HG03457 (cell line): ENCODE data around the gene FURIN.
"Not testable (repeated sequence)": the region's sequence is repeated elsewhere in the genome, so short reads cannot be mapped to it uniquely, and the experiment has no call there.

Source experiments
- ATAC-seq: cut with Tn5 transposase; IDR thresholded peaks from one replicate; pipeline ENCODE4 v1.9.1; 2021; ENCODE audit warnings: moderate number of reproducible peaks; ENCODE audit not compliant: unreplicated experiment

FURIN gene

GRCh38 chr15:90840954-90841353 is 27.4 kb upstream of the FURIN start:
- no peak for ATAC-seq

GRCh38 chr15:90844696-90845095 is 23.7 kb upstream of the FURIN start:
- ATAC-seq: no peak

- peak; percentile 51 for ATAC-seq
These were observed 23.0 kb upstream of the FURIN start for GRCh38 chr15:90845201-90845949.

GRCh38 chr15:90849424-90849823 is 19.0 kb upstream of the FURIN start:
- not testable (repeated sequence) for ATAC-seq

GRCh38 chr15:90851114-90851513 is 17.3 kb upstream of the FURIN start:
- ATAC-seq: no peak

- no peak for ATAC-seq
These were observed 16.4 kb upstream of the FURIN start for GRCh38 chr15:90851940-90852339.

- ATAC-seq: no peak
These were observed 13.2 kb upstream of the FURIN start for GRCh38 chr15:90855139-90855538.

GRCh38 chr15:90857337-90857736 is 11.1 kb upstream of the FURIN start:
- ATAC-seq: no peak

GRCh38 chr15:90857883-90858443 is 10.4 kb upstream of the FURIN start:
- ATAC-seq: no peak

- ATAC-seq: no peak
These were observed 8.9 kb upstream of the FURIN start for GRCh38 chr15:90859234-90860131.

GRCh38 chr15:90860450-90860849 is 7.9 kb upstream of the FURIN start:
- no peak for ATAC-seq

GRCh38 chr15:90860942-90861675 is 7.3 kb upstream of the FURIN start:
- ATAC-seq: no peak

GRCh38 chr15:90862487-90862886 is 5.9 kb upstream of the FURIN start:
- no peak for ATAC-seq

- no peak for ATAC-seq
These were observed 5.2 kb upstream of the FURIN start for GRCh38 chr15:90862964-90863778.

GRCh38 chr15:90863987-90864386 is 4.4 kb upstream of the FURIN start:
- no peak for ATAC-seq

GRCh38 chr15:90864507-90864906 is 3.9 kb upstream of the FURIN start:
- no peak for ATAC-seq

GRCh38 chr15:90865702-90866101 is 2.7 kb upstream of the FURIN start:
- ATAC-seq: no peak

- ATAC-seq: no peak
These were observed 2.1 kb upstream of the FURIN start for GRCh38 chr15:90866161-90866715.

- ATAC-seq: no peak
These were observed 1.6 kb upstream of the FURIN start for GRCh38 chr15:90866800-90867199.

GRCh38 chr15:90869140-90869541 is 753 bp downstream of the FURIN start:
- ATAC-seq: no peak
